ENCODE results near the gene OR10H4.
"Not testable (repeated sequence)": the region's sequence is repeated elsewhere in the genome, so short reads cannot be mapped to it uniquely, and the experiment has no call there.

The OR10H4 gene

DNA sequence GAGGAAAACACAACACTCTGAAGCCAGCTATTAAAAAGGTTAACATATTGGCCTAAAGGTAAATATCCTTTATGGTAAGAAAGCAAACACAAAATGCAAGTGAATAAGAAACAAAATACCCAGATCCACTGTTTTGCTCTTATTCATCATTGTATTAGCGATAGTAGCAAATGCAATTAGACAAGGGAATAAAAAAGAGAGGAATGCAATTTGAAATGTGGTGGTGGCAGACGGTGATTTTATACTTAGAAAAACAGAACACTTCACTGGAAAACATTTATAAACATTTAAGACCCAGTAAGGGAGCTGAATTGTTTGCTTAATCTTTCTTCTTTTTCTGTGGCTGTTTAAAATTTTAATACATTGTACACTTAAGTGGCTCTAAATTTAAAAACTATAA, 33.7 kb upstream of the OR10H4 start:
- 100% methylated on average over 1 of the region's 2 CpGs; no CpG with 5 or more reads in 1 of the 2 experiments for WGBS, 2 experiments (ENCODE audit: insufficient coverage in 2 of 2)
- Histone ChIP-seq H3K4me3 (ENCODE audit: extremely low read depth, insufficient read depth, low read length, poor library complexity, severe bottlenecking) (no peak overlapping the region), H3K9me3 (ENCODE audit: control insufficient read depth, low read length) (peaks cover 50% of the 10 kb centered on the region), H3K4me1 (ENCODE audit: control insufficient read depth, insufficient read depth, low read length, poor library complexity, severe bottlenecking) (no peaks in the 10 kb centered on the region), H3K27ac (ENCODE audit: low read depth, low read length, severe bottlenecking) (no peak overlapping the region), H3K36me3 (ENCODE audit: control insufficient read depth, insufficient read depth, low read length) (no peaks in the 10 kb centered on the region)

DNA sequence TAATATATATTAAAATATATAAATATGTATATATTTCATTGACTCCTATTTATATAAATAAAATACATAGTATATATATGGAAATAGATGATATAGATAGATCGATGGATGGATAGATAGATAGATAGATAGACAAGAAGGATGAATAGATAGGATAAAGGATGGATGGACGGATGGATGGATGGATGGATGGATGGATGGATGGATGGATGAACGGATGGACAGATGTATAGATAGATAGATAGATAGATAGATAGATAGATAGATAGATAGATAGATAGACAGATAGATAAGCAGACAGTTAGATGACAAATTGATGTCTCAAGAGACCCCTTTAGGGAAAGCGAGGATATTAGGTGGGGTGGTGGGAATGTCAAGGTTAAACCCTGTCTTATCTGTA, 29.6 kb upstream of the OR10H4 start:
- Histone ChIP-seq H3K9me3 (ENCODE audit: control insufficient read depth, low read length) (peaks cover 45% of the 10 kb centered on the region), H3K4me1 (ENCODE audit: control insufficient read depth, insufficient read depth, low read length, poor library complexity, severe bottlenecking) (no peaks in the 10 kb centered on the region), H3K36me3 (ENCODE audit: control insufficient read depth, insufficient read depth, low read length) (no peaks in the 10 kb centered on the region), H3K4me3 (ENCODE audit: extremely low read depth, insufficient read depth, low read length, poor library complexity, severe bottlenecking) (no peak overlapping the region), H3K27ac (ENCODE audit: low read depth, low read length, severe bottlenecking) (no peak overlapping the region)
- 75 to 76% methylated on average over 4 of the region's 4 CpGs for WGBS, 2 experiments (ENCODE audit: insufficient coverage in 2 of 2)

DNA sequence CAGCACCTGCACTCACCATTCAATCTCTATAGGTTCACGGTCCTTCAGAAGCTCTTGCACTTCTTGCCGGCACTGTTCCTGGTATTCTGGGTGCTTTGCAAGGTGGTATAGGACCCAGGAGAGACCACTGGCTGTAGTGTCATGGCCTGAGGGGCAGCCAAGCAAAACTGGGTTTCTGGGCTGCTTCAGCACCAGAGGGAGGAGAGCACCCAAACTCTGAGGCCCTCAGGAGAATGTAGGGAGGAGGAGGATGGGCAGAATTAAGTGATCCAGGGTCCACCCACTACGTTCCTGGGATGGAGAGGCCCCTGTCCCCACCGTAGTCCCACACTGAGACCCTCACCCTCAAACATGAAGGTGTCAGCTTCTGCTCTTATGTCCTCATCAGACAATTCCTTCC, 26.8 kb upstream of the OR10H4 start:
- Histone ChIP-seq H3K27ac (ENCODE audit: low read depth, low read length, severe bottlenecking) (no peak overlapping the region), H3K36me3 (ENCODE audit: control insufficient read depth, insufficient read depth, low read length) (no peaks in the 10 kb centered on the region), H3K9me3 (ENCODE audit: control insufficient read depth, low read length) (peaks cover 43% of the 10 kb centered on the region), H3K4me3 (ENCODE audit: extremely low read depth, insufficient read depth, low read length, poor library complexity, severe bottlenecking) (no peak overlapping the region), H3K4me1 (ENCODE audit: control insufficient read depth, insufficient read depth, low read length, poor library complexity, severe bottlenecking) (no peaks in the 10 kb centered on the region)
- WGBS, 2 experiments (ENCODE audit: insufficient coverage in 2 of 2), result 24 to 69% methylated on average over 2 of the region's 4 CpGs

DNA sequence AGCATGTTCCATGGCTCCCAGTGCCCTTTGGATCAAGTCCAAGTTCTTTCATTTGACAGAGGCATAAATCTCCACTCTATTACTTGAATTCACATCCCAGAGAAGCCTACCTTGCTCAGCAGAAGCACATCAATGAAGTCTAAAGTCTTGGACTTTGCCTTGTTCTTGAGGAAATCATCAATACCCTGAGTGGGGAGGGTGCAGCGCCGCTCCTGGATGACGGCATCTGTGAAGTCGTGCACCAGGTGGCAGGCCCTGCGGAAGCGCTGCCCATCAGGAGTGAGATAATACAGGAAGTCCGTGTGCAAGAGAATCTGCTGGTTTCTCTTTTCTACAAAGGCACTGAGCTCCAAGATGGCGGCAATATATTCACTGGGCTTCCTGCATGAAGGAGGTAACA, 25.1 kb upstream of the OR10H4 start:
- H3K9me3 ChIP-seq (ENCODE audit: control insufficient read depth, low read length), result peaks cover 56% of the 10 kb centered on the region
- H3K36me3 ChIP-seq (ENCODE audit: control insufficient read depth, insufficient read depth, low read length), result no peaks in the 10 kb centered on the region
- H3K4me3 ChIP-seq (ENCODE audit: extremely low read depth, insufficient read depth, low read length, poor library complexity, severe bottlenecking), result no peak overlapping the region
- WGBS, 2 experiments (ENCODE audit: insufficient coverage in 2 of 2), result 75 to 83% methylated on average over 8 of the region's 8 CpGs
- H3K4me1 ChIP-seq (ENCODE audit: control insufficient read depth, insufficient read depth, low read length, poor library complexity, severe bottlenecking), result no peaks in the 10 kb centered on the region
- no peak overlapping the region for H3K27ac ChIP-seq (ENCODE audit: low read depth, low read length, severe bottlenecking)

DNA sequence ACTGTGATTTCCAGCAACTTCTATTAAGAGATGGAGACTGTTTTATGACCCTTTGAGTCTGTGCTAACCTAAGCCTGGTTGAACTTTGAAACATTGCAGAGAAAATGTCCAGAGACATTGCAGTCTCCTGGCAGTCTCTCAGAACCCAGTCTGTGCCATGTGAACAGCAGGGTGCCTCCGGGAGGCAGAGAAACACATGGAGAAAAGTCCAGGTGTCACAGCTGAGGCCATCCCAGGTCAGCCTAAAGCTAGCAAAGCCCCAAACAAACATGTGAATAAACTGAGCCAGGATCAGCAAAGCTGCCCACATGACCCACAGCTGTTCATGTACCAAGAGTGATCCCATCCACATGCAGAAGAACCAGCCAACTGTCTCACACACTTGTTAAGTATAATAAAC, 22.3 kb upstream of the OR10H4 start:
- H3K4me1 ChIP-seq (ENCODE audit: control insufficient read depth, insufficient read depth, low read length, poor library complexity, severe bottlenecking), result no peaks in the 10 kb centered on the region
- no peak overlapping the region for H3K27ac ChIP-seq (ENCODE audit: low read depth, low read length, severe bottlenecking)
- no peak overlapping the region for H3K4me3 ChIP-seq (ENCODE audit: extremely low read depth, insufficient read depth, low read length, poor library complexity, severe bottlenecking)
- H3K36me3 ChIP-seq (ENCODE audit: control insufficient read depth, insufficient read depth, low read length), result no peaks in the 10 kb centered on the region
- 0% methylated on average over 1 of the region's 1 CpG; no CpG with 5 or more reads in 1 of the 2 experiments for WGBS, 2 experiments (ENCODE audit: insufficient coverage in 2 of 2)
- H3K9me3 ChIP-seq (ENCODE audit: control insufficient read depth, low read length), result peaks cover 76% of the 10 kb centered on the region

DNA sequence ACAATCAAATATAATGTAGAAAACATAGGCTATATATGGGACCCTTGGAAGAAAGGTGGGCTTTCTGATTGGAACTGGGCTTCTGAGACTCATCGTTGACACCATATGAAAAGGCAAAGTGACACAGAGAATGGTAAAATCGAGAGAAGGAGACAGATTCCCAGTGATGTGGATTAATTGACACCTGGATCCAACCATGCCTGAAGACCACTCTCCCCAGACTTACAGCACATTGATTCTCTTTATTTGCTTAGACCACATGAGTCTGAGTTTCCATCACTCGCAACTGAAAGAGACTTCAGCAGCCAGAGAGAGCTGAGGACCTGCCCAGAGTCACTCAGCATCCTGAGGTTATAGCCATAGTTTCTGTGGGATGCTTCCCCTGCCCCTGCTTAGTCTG, 20.5 kb upstream of the OR10H4 start:
- H3K36me3 ChIP-seq (ENCODE audit: control insufficient read depth, insufficient read depth, low read length), result no peaks in the 10 kb centered on the region
- 58 to 63% methylated on average over 3 of the region's 3 CpGs for WGBS, 2 experiments (ENCODE audit: insufficient coverage in 2 of 2)
- H3K9me3 ChIP-seq (ENCODE audit: control insufficient read depth, low read length), result peaks cover 64% of the 10 kb centered on the region
- no peaks in the 10 kb centered on the region for H3K4me1 ChIP-seq (ENCODE audit: control insufficient read depth, insufficient read depth, low read length, poor library complexity, severe bottlenecking)
- no peak overlapping the region for H3K4me3 ChIP-seq (ENCODE audit: extremely low read depth, insufficient read depth, low read length, poor library complexity, severe bottlenecking)
- H3K27ac ChIP-seq (ENCODE audit: low read depth, low read length, severe bottlenecking), result no peak overlapping the region

DNA sequence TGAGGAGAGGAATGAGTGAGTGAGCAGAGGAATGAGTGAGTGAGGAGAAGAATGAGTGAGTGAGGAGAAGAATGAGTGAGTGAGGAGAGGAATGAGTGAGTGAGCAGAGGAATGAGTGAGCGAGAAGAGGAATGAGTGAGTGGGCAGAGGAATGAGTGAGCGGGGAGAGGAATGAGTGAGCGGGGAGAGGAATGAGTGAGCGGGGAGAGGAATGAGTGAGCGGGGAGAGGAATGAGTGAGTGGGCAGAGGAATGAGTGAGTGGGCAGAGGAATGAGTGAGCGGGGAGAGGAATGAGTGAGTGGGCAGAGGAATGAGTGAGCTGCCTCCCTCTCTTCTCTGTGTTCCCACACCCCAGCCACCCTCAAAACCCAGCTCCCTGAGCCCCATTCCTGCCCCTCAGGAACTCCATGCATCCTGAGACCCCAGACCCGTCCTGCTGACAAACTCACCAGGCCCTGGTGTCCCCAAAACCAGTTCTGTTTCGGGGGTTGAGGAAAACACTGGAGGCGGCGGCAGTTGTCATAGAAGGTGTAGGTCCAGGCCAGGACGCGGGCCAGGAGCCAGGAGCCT, 15.0 kb upstream of the OR10H4 start:
- not testable (repeated sequence) for H3K36me3 ChIP-seq (ENCODE audit: control insufficient read depth, insufficient read depth, low read length); H3K4me1 ChIP-seq (ENCODE audit: control insufficient read depth, insufficient read depth, low read length, poor library complexity, severe bottlenecking); H3K4me3 ChIP-seq (ENCODE audit: extremely low read depth, insufficient read depth, low read length, poor library complexity, severe bottlenecking); H3K27ac ChIP-seq (ENCODE audit: low read depth, low read length, severe bottlenecking)
- 81 to 85% methylated on average over 7 to 8 of the region's 12 CpGs for WGBS, 2 experiments (ENCODE audit: insufficient coverage in 2 of 2)
- H3K9me3 ChIP-seq (ENCODE audit: control insufficient read depth, low read length), result peaks cover 71% of the 10 kb centered on the region

DNA sequence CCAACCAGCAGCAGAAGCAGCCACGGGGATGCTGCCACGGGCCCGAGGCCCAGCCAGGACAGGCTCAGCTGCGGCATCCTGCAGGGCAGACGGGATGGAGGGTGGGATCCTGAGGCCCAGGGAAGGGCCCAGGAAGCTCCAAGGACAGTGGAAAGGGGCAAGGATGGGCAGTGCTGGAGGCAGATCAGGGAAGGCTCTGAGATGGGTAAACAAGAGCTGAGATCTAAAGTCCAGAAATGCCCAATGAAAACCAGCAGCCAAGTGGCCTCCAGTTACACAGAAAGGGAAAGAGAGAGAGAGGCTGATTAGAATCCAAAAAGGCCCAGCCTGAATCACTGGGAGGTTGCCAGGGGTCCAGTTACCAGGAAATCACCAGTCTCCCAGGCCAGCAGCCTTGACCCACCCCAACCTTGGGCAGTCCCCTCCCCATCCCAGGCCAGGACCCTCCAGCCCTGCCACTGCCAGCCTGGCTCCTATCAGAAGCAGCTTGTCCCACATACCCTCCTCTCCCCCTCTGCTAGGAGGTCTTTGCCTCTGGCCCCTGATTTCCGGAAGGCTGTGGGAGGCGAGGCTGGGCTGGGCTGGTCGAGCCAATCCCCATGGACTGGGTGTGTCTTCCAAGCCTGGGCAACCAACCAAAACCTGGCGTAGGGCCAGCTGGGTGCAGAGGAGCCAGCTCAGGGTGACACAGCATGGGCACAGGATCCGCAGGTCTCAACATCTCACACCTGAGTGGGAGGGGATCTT, 14.3 kb upstream of the OR10H4 start, which contains the start of gene CYP4F11:
TSS of gene CYP4F11 (minus strand) at position 198 of the 747 bp plus-strand sequence. CDS start at position 77, 121 bp downstream.
- 61 to 64% methylated on average over 7 to 9 of the region's 10 CpGs for WGBS, 2 experiments (ENCODE audit: insufficient coverage in 2 of 2)
- no peaks in the 10 kb centered on the region for H3K36me3 ChIP-seq (ENCODE audit: control insufficient read depth, insufficient read depth, low read length)
- H3K4me3 ChIP-seq (ENCODE audit: extremely low read depth, insufficient read depth, low read length, poor library complexity, severe bottlenecking), result no peak within 1 kb of the TSS
- no peak within 1 kb of the TSS for H3K27ac ChIP-seq (ENCODE audit: low read depth, low read length, severe bottlenecking)
- peaks cover 69% of the 10 kb centered on the region for H3K9me3 ChIP-seq (ENCODE audit: control insufficient read depth, low read length)
- H3K4me1 ChIP-seq (ENCODE audit: control insufficient read depth, insufficient read depth, low read length, poor library complexity, severe bottlenecking), result no peaks in the 10 kb centered on the region

DNA sequence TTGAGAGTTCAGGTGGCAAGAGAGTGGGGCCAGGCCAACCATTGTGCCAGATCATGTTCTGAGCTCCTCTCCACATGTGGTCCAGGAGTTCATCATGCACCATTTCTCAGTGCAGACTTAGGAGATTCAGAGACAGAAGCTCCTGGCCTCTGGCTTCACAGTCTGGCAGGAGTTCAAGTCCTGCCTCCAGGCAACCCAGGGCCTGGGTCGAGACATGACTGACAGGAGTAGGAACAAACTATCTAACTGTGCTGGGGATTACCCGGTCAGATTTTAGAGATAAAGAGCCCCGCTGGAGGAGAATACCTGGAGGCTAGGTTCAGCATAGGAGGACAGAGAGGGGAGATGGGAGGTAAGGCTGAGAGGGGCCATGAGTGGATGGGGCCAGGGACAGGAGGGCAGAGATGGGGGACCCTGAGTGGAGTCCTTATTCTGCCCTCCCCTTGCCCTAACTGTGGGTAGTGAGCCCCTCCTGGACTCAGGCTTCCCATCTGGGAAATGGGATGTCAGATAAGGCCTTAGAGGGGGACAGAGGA, 13.6 kb upstream of the OR10H4 start:
- no peak overlapping the region for H3K4me3 ChIP-seq (ENCODE audit: extremely low read depth, insufficient read depth, low read length, poor library complexity, severe bottlenecking)
- H3K9me3 ChIP-seq (ENCODE audit: control insufficient read depth, low read length), result peaks cover 67% of the 10 kb centered on the region
- H3K27ac ChIP-seq (ENCODE audit: low read depth, low read length, severe bottlenecking), result no peak overlapping the region
- no peaks in the 10 kb centered on the region for H3K36me3 ChIP-seq (ENCODE audit: control insufficient read depth, insufficient read depth, low read length)
- WGBS, 2 experiments (ENCODE audit: insufficient coverage in 2 of 2), result 56 to 65% methylated on average over 3 of the region's 3 CpGs
- H3K4me1 ChIP-seq (ENCODE audit: control insufficient read depth, insufficient read depth, low read length, poor library complexity, severe bottlenecking), result no peaks in the 10 kb centered on the region

DNA sequence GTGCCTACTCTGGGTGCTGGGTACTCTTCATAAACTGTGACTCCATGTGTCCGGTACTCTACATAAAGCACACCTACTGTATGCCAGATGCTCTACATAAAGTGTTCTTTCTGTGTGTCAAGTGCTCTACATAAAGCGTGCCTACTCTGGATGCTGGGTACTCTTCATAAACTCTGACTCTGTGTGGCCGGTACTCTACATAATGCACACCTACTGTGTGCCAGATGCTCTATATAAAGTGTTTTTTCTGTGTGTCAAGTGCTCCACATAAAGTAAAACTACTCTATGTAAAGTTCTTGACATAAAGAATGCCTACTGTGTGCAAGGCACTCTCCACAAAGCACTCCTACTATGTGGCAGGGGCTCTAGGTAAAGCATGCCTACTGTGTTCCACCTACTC, 12.6 kb upstream of the OR10H4 start:
- Histone ChIP-seq H3K9me3 (ENCODE audit: control insufficient read depth, low read length) (peaks cover 57% of the 10 kb centered on the region), H3K4me3 (ENCODE audit: extremely low read depth, insufficient read depth, low read length, poor library complexity, severe bottlenecking) (no peak overlapping the region), H3K36me3 (ENCODE audit: control insufficient read depth, insufficient read depth, low read length) (no peaks in the 10 kb centered on the region), H3K4me1 (ENCODE audit: control insufficient read depth, insufficient read depth, low read length, poor library complexity, severe bottlenecking) (no peaks in the 10 kb centered on the region), H3K27ac (ENCODE audit: low read depth, low read length, severe bottlenecking) (no peak overlapping the region)
- 100% methylated on average over 1 of the region's 3 CpGs; no CpG with 5 or more reads in 1 of the 2 experiments for WGBS, 2 experiments (ENCODE audit: insufficient coverage in 2 of 2)

DNA sequence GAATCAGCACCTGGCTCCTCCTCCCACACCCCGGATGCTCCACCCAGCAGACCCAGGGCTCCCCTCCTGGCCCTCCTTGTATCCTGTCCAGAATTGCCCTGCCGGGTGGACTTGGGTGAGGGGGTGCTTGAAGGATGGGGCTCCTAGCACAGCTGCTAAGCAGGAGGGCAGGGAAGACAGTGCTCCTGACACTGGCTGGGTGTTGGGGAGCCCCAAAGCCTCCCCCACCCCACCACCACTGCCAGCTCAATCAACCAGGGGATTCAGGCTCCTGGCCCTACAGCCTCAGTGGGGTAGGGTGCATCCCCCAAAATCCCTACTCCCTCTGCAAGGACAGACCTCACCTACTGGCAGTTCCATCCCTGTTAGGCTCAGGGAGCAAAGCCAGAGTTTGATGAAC, 11.9 kb upstream of the OR10H4 start:
- H3K4me1 ChIP-seq (ENCODE audit: control insufficient read depth, insufficient read depth, low read length, poor library complexity, severe bottlenecking), result no peaks in the 10 kb centered on the region
- H3K27ac ChIP-seq (ENCODE audit: low read depth, low read length, severe bottlenecking), result no peak overlapping the region
- H3K36me3 ChIP-seq (ENCODE audit: control insufficient read depth, insufficient read depth, low read length), result no peaks in the 10 kb centered on the region
- WGBS, 2 experiments (ENCODE audit: insufficient coverage in 2 of 2), result no CpG with 5 or more reads among the region's 2 CpGs
- H3K4me3 ChIP-seq (ENCODE audit: extremely low read depth, insufficient read depth, low read length, poor library complexity, severe bottlenecking), result no peak overlapping the region
- H3K9me3 ChIP-seq (ENCODE audit: control insufficient read depth, low read length), result peaks cover 56% of the 10 kb centered on the region

Data from mesodermal cell (in vitro differentiated cells).